BE2C (cell line): ENCODE results near the gene CDH23.

Source experiments
- DNase-seq: peaks from one replicate; pipeline ENCODE4 v3.0.0-alpha.2; 2020
- H3K27me3 ChIP-seq: fragments of 250-450 bp; sonication (Bioruptor Pico); 2 replicates; pipeline ENCODE4 v1.5.1; 2020; ENCODE audit warnings: mild to moderate bottlenecking
- H3K36me3 ChIP-seq: fragments of 250-450 bp; sonication (Bioruptor Pico); 2 replicates; pipeline ENCODE4 v1.5.1; 2020; ENCODE audit warnings: mild to moderate bottlenecking
- H3K4me1 ChIP-seq: fragments of 250-450 bp; sonication (Bioruptor Pico); 2 replicates; pipeline ENCODE4 v1.5.1; 2020
- H3K4me3 ChIP-seq: 2 replicates; pipeline ENCODE4 v1.5.1; 2011; ENCODE audit warnings: low read depth, low read length
- H3K9me3 ChIP-seq: fragments of 250-450 bp; sonication (Bioruptor Pico); 2 replicates; pipeline ENCODE4 v1.5.1; 2020
- TF ChIP-seq, protein P1 (sequence below): IDR thresholded peaks from 2 replicates; pipeline ENCODE4 v1.5.1; 2012; ENCODE audit warnings: mild to moderate bottlenecking, low read depth, low read length

The CDH23 gene

DNA sequence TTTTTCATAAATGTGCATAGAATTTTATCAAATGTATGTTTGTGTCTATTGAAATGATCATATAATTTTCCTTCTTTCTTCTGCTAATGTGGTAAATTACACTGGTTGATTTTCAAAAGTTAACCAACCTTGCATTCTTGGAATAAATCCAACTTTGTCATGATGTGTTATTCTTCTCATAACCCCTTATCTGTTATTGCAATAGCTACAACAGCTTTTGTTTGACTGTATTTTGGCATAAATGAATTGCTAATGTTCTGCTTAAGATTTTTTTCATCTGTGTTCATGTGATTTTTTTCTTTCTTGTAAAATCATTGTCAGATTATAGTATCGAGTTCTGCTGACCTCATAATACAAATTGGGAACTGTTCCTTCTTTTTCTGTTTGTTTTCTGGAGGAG lies 17.6 kb downstream of the CDH23 start:
- Histone ChIP-seq H3K4me3 (no peak overlapping the region), H3K9me3 (no peaks in the 10 kb centered on the region), H3K4me1 (no peaks in the 10 kb centered on the region), H3K27me3 (no peaks in the 10 kb centered on the region), H3K36me3 (no peaks in the 10 kb centered on the region)
- TF ChIP-seq, protein P1, sequence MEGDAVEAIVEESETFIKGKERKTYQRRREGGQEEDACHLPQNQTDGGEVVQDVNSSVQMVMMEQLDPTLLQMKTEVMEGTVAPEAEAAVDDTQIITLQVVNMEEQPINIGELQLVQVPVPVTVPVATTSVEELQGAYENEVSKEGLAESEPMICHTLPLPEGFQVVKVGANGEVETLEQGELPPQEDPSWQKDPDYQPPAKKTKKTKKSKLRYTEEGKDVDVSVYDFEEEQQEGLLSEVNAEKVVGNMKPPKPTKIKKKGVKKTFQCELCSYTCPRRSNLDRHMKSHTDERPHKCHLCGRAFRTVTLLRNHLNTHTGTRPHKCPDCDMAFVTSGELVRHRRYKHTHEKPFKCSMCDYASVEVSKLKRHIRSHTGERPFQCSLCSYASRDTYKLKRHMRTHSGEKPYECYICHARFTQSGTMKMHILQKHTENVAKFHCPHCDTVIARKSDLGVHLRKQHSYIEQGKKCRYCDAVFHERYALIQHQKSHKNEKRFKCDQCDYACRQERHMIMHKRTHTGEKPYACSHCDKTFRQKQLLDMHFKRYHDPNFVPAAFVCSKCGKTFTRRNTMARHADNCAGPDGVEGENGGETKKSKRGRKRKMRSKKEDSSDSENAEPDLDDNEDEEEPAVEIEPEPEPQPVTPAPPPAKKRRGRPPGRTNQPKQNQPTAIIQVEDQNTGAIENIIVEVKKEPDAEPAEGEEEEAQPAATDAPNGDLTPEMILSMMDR: no peak
- no peak for DNase-seq

DNA sequence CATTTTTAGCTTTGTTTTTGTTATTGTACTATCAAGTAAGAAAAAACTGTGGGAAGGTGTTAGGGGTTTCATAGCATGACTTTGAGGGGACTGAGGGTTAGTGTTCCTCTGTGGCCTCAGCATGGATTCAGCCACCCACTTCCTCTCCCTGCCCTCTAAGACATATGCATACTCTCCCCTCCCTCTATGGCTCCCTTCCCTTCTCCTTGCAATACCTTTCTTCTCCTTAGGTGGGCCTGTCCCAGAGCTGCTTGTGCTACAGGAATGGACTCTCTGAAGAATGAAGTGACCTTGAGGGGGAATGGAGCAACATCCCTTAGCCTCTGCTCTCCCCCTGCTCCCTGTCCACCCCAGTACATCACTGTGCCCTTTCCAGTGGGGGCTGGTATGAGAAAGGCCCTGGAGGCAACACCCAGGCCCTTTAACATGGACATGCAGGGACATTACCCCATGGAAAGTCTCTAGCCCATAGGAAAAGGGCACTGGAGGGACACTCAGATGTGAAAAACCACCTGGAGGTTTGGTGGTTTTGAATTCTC lies 22.4 kb downstream of the CDH23 start:
- Histone ChIP-seq H3K4me1 (no peaks in the 10 kb centered on the region), H3K4me3 (no peak overlapping the region), H3K27me3 (no peaks in the 10 kb centered on the region), H3K9me3 (no peaks in the 10 kb centered on the region), H3K36me3 (no peaks in the 10 kb centered on the region)
- TF ChIP-seq, protein P1: no peak
- no peak for DNase-seq

DNA sequence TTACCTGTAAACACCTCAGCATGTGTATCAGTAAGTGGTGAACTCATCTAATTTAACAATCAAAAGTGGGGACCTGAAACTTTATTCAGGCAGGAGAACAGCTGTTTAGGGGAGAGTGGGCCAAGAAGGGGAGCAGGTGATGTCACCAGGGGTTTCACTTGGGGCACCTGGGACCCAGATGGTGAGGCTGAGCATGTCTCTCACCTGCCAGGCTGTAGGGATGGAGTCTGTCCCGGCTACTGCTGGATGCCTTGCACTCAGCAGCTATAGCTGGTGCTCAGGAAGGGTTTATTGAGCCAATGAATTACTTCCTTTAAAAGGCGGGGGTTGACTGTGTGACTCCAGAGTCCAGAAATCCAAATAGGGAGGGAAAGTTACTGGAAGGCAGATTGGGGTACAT lies 23.0 kb downstream of the CDH23 start:
- H3K4me3 ChIP-seq: no peak overlapping the region
- TF ChIP-seq, protein P1: no peak
- no peaks in the 10 kb centered on the region for H3K27me3 ChIP-seq
- H3K4me1 ChIP-seq: no peaks in the 10 kb centered on the region
- DNase-seq: no peak
- no peaks in the 10 kb centered on the region for H3K9me3 ChIP-seq
- no peaks in the 10 kb centered on the region for H3K36me3 ChIP-seq

DNA sequence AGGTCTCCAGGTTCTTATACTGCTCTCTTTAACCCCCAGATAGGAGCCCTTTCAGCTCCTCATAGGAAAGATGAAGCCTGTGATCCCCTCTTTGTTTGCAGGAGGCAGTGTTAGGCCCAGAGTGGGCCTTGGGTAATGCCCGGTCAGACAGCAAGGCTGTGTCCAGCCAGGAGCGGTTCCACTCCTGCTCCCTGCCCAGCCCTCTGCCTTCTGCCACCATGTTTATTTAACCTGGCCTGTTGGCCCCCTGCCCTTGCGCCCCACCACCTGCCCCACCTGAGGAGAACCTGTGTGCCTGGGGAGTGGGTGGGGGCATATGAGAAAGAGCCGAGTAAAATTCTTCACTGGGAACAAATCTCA lies 24.3 kb downstream of the CDH23 start:
- Histone ChIP-seq H3K4me3 (no peak overlapping the region), H3K4me1 (no peaks in the 10 kb centered on the region), H3K27me3 (no peaks in the 10 kb centered on the region), H3K9me3 (no peaks in the 10 kb centered on the region), H3K36me3 (no peaks in the 10 kb centered on the region)
- TF ChIP-seq, protein P1: no peak
- no peak for DNase-seq

DNA sequence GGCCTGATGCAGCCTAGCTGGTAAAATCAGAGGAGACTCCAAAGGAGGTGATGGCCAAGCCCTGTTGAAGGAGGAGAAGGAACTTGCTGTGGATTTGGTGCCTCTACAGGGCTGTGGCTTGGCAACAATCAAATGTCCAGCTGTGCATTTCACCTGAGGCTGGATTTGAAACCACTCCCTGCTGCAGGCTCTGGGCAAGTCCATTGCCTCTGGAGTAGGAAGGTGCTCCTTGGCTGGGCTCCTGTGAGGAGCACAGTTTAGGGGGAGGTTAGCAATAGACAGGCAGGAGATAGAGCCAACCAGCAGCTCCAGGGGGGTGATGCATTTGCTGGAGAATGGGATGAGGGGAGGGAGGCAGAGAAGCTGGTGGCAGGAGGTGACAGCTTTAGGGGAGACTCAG lies 26.5 kb downstream of the CDH23 start:
- H3K36me3 ChIP-seq: no peaks in the 10 kb centered on the region
- TF ChIP-seq, protein P1: no peak

DNA sequence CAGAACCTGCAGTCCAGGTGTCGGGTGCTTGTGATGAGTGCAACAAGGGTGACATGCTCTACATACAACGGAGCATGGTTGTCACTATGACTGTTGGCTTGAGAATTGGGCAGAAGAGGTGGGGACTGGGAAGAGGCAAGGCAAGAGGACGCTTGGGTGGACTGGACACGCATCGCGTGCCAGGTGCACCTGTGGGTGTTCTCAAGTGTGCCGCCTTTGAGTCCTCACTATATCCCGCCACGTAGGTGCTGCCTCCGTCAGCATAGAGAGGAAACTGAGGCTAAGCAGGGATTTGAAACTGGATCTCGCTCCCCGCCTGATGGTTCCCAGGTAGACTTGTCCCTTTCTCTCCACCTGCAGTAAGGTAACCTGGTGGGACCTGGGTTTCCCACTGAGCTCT lies 27.2 kb downstream of the CDH23 start:
- DNase-seq: no peak
- Histone ChIP-seq H3K27me3 (no peaks in the 10 kb centered on the region), H3K9me3 (no peaks in the 10 kb centered on the region), H3K36me3 (no peaks in the 10 kb centered on the region), H3K4me1 (no peaks in the 10 kb centered on the region), H3K4me3 (no peak overlapping the region)
- TF ChIP-seq, protein P1: no peak

More for the DNA sequence above, 26.5 kb downstream of the CDH23 start:
- Histone ChIP-seq H3K27me3 (no peaks in the 10 kb centered on the region), H3K4me3 (no peak overlapping the region), H3K4me1 (no peaks in the 10 kb centered on the region), H3K9me3 (no peaks in the 10 kb centered on the region)
- DNase-seq: no peak
